ENCODE results near the gene OPCML. TPM values are rescaled to one million over a fixed set of nuclear protein-coding genes. Genes with fewer than 3 reads are reported as not detected.

The OPCML gene
- total RNA-seq, 1 experiment from 2014 or later = 0.94 TPM

GRCh38 chr11:132670921-132671675, 861.2 kb downstream of the OPCML start:
- Mint-ChIP-seq H3K4me1 (no peaks in the 10 kb centered on the region), H3K36me3 (ENCODE audit: insufficient read depth in 1 of 3, low read depth in 3 of 3) (no peaks in the 10 kb centered on the region), H3K27me3 (ENCODE audit: low read depth) (no peaks in the 10 kb centered on the region; the same call in 1 of the 2 replicates), H3K27ac (no peak overlapping the region), H3K9me3 (no peaks in the 10 kb centered on the region; a peak in 1 of 5 replicates), H3K4me3 (no peak overlapping the region)
- no peaks in the 10 kb centered on the region for H3K23me2 ChIP-seq (ENCODE audit: insufficient read length, low read depth, low read length, poor library complexity, severe bottlenecking)
- no peak overlapping the region for H2BK12ac ChIP-seq (ENCODE audit: insufficient read length, low read depth, low read length)
- no peak overlapping the region for H3K9ac ChIP-seq (ENCODE audit: extremely low read depth, insufficient read length, low read length)
- H2BK20ac ChIP-seq (ENCODE audit: low read depth, low read length, poor library complexity, severe bottlenecking) = no peak overlapping the region
- no peak for DNase-seq
- no peak for TF ChIP-seq CTCF (conservative IDR thresholded peaks at IDR 0.05)
- H2BK15ac ChIP-seq (ENCODE audit: low read depth, low read length) = no peak overlapping the region
- no peak overlapping the region for H3K18ac ChIP-seq (ENCODE audit: insufficient read length, low read depth, low read length)
- no peak overlapping the region for H3K27ac ChIP-seq (ENCODE audit: insufficient read length, low read depth, low read length)
- no peak overlapping the region for H2AK5ac ChIP-seq (ENCODE audit: insufficient read length, low read length)
- H2BK120ac ChIP-seq (ENCODE audit: low read depth, low read length, poor library complexity, severe bottlenecking) = no peak overlapping the region
- no peak overlapping the region for H3T11ph ChIP-seq (ENCODE audit: low read length)
- H3K4me2 ChIP-seq (ENCODE audit: insufficient read depth, insufficient read length, low read length) = no peak overlapping the region
- no peak overlapping the region for H3K14ac ChIP-seq (ENCODE audit: insufficient read depth, low read length)
- H4K5ac ChIP-seq (ENCODE audit: insufficient read length, low read depth, low read length) = no peak overlapping the region
- no peak overlapping the region for H3K23ac ChIP-seq (ENCODE audit: insufficient read length, low read depth, low read length)
- H3K9me3 ChIP-seq (ENCODE audit: control insufficient read depth, low read depth, low read length) = no peaks in the 10 kb centered on the region
- no peaks in the 10 kb centered on the region for H3K79me1 ChIP-seq (ENCODE audit: insufficient read depth, low read depth, low read length, poor library complexity, severe bottlenecking)
- no peak overlapping the region for H2BK5ac ChIP-seq (ENCODE audit: insufficient read length, low read length)
- H3K27me3 ChIP-seq (ENCODE audit: insufficient read depth, low read length) = no peaks in the 10 kb centered on the region
- H4K8ac ChIP-seq (replicated peaks; ENCODE audit: insufficient read length, low read depth, low read length) = no peak overlapping the region
- no peak overlapping the region for H3K56ac ChIP-seq (ENCODE audit: insufficient read length, low read depth, low read length)
- WGBS (ENCODE audit: extremely low coverage, insufficient read length, low lambda C conversion rate) = no CpG with 5 or more reads among the region's 5 CpGs
- H3K79me2 ChIP-seq (ENCODE audit: insufficient read depth, low read length) = no peaks in the 10 kb centered on the region
- no peaks in the 10 kb centered on the region for H4K20me1 ChIP-seq (ENCODE audit: control insufficient read depth, insufficient read depth, insufficient read length)
- no peak overlapping the region for H2AFZ ChIP-seq (ENCODE audit: low read length)
- H4K91ac ChIP-seq (ENCODE audit: insufficient read length, low read depth, low read length) = no peak overlapping the region
- H3K4me1 ChIP-seq (ENCODE audit: insufficient read depth, low read length) = no peaks in the 10 kb centered on the region
- no peak overlapping the region for H3K4ac ChIP-seq (ENCODE audit: low read depth, low read length)

All from H9 (cell line).